HG03558 (cell line): ENCODE measurements around the gene DDX1.
"Not testable (repeated sequence)": the region's sequence is repeated elsewhere in the genome, so short reads cannot be mapped to it uniquely, and the experiment has no call there.

Source experiments
- ATAC-seq: cut with Tn5 transposase; IDR thresholded peaks from one replicate; pipeline ENCODE4 v1.9.1; 2021; ENCODE audit warnings: moderate number of reproducible peaks; ENCODE audit not compliant: unreplicated experiment; ENCODE audit errors: extremely low read depth

DDX1 gene

DNA sequence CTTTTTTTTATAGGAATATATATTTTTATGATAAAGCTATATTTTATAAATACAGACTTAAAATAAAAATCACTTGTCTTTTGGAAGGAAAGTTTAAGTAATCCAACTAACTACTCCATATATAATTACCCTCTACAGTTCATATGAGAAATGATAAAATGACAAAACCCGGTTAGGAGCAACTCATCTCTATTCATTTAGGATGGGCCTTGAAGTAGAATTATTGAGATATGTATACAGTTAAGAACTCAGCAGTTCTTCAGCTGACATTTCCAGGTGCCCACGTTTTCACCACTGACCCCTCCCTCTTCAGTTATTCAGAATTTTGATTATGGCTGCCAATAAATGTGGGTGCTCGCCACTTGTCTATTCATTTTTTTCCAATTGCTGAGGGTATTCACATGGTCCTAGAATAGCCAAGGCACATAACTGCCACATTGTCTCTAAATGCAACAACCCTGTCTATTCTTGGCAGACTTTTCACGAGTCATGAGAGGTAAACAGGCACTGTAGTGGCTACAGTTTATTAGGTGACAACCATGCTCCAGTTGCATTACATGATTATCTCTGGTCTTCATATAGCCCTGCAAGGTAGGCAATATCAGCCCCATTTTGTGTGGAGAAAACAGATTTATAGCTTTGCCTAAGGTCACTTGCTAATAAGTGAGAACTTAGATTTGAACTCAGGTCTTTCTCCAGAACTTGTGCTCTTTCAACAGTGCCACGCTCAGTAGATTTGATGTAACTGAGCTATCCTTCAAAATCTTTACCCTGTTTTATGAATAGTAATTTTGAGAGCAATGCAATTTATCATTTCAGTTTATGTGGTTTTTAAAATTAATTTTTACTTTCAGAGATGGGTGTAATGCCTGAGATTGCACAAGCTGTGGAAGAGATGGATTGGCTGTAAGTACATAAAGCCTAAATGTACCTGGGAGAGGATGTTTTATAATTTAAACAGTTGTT is 2.9 kb downstream of the DDX1 start:
- no peak for ATAC-seq

DNA sequence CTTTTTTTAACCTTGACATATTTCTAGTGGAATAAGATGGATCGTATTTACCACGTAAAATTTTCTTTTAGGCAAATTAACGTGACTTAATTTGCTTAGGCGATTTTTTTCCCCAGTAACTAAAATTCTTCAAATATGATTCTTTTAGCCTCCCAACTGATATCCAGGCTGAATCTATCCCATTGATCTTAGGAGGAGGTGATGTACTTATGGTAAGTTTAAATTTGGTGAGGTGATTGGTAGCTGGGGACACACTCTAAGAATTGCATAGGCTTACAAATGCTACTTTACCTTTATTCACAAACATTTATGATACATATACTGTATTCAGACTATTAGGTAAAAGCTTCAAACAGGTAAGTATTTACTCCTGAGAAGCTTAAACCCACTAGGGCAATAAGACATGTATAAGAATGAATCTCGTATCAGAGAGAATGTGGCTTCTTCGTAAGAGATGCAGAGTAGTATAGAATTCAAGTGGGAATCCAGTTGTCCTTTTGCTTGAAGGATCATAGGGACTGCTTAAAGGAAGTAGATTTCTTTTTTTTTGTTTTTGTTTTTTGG is 3.8 kb downstream of the DDX1 start:
- ATAC-seq, result no peak

- no peak for ATAC-seq
Observed at GRCh38 chr2:15595936-15596335, 4.3 kb downstream of the DDX1 start.

DNA sequence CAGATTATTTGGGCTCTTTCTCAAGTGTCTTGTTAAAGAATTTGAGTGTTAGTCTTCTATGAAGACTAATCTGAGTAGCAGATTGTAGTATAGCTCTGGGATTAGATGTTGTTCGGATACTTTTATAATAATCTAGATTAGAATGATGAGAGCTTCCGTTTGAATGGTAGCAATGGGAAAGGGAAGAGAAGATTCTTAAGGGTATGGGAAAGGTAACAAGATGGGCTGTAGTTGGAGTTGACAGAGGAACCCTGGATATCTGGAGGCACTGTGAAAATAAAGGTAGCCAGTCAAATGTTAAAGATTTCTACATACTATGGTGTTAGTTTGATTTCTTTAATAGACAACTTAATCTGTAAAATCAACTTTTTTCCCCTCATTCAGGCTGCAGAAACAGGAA is 4.7 kb downstream of the DDX1 start:
- no peak for ATAC-seq

- no peak for ATAC-seq
Observed at GRCh38 chr2:15596968-15597367, 5.3 kb downstream of the DDX1 start.

DNA sequence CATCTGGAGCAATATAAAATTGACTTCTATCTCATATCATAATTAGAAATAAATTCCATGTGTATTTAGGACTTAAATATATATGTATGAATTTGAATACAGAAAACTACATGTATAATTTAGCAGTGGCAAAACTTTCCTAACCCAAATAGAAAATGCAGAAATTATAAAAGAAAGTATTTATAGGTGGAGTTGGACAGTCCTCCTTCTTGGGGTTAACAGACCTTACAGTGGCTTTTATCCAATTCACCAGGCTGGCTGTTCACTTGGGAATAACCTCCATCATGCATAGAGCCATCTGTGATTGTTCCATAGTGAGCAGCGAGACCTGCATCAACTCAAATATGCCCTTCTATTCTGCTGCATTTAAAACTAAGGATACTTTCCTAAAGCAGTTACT is 8.3 kb downstream of the DDX1 start:
- ATAC-seq, result no peak

- no peak for ATAC-seq
Observed at GRCh38 chr2:15601681-15602080, 10.0 kb downstream of the DDX1 start.

DNA sequence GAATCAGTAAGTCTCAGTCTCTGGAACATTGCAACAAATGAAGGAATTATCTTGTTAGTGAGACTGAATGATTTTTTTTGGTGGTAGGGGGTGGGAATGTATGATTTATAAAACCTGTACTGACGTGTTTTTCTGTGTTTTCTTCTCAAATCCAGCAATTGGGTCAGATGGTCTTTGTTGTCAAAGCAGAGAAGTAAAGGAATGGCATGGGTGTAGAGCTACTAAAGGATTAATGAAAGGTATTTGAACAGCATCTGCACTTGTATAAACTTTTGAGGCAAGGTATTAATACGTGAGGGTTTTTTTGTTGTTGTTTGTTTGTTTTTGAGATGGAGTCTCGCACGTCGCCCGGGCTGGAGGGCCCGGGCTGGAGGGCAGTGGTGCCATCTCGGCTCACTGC is 10.7 kb downstream of the DDX1 start:
- no peak for ATAC-seq

DNA sequence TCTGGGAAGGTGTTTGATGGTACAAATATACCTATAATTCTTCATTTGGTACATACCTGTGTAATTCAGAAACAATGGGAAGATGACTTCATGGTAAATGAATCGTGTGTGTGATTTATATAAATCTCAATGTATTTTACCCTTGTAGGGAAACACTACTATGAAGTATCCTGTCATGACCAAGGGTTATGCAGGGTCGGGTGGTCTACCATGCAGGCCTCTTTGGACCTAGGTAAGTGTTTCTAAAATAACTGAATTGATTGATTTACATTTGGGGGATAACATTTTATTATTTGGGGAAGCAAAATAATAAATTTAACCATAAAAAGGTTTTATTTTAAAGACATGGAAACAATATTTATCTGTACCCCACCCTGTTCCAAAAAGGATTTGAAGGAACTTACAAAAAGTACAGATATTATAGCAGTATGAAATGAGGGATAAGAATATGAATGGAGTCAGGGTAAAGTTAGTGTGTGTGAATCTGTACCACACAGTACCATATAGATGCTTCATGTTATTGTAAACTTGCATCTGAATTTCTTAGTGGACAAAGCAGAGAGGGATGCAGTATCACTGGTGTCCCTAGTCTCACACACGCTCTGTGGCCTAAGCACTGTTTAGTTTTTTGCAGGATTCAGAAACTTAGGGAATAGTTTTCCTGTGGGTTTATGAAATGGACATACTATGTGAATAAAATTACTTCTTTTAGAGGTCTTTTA is 11.5 kb downstream of the DDX1 start:
- no peak for ATAC-seq

DNA sequence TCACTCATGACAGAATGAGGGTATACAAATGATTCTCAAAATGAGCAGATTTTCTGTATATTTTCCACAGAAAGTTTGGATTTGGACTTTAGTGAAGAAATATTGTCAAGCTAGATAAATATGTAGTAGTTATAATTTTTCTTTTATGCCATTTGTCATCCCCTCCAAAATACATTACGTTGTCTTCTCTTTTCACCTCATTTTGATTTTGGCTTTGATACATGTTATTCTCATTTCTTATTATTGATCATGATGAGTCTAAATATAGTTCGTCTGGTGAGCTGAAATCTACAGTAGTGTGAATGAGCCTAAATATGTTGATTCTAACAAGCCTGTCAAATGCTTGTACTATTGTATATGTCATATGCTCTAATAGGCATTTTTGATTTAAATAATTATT is 12.3 kb downstream of the DDX1 start:
- no peak for ATAC-seq

GRCh38 chr2:15605721-15606120 is 14.1 kb downstream of the DDX1 start:
- ATAC-seq, result no peak

GRCh38 chr2:15606481-15607441 is 15.1 kb downstream of the DDX1 start:
- ATAC-seq, result no peak

DNA sequence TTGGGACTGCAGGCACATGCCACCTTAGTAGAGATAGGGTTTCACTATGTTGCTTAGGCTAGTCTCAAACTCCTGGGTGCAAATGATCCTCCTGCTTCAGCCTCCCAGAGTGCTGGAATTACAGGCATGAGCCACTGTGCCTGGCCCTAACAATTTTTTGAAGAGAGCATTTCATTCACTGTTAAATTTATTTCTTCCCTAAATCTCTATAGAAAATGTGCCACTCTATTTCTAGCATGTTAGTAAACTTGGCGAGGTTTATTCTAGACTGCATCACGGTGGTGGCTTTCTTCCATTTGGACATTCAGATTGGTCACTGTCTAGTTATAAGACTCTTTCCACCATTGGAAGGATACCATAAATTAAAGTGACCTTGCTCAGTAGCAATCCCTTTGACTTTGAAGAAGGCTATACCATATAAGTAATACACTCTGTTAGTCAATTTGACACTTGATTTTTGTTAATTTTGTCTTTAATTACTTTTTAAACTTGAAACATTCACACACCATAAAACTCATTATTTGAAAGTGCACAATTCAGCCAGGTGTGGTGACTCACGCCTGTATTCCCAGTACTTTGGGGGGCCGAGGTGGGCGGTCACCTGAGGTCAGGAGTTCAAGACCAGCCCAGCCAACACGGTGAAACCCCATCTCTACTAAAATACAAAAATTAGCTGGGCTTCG is 16.2 kb downstream of the DDX1 start:
- no peak for ATAC-seq

DNA sequence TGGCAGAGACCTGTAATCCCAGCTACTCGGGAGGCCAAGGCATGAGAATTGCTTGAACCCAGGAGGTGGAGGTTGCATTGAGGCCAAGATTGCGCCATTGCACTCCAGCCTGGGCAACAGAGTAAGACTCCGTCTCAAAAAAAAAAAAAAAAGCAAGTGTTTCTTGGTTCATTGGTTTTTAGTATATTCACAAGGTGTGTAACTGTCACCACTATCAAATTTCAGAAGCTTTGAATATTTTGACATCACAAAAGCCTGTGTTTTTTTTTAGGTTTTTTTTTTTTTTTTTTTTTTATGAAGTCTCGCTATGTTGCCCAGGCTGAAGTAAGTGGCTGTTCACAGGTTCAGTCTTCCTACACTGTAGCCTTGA is 16.7 kb downstream of the DDX1 start:
- no peak for ATAC-seq

- no peak for ATAC-seq
Observed at GRCh38 chr2:15609341-15610042, 17.8 kb downstream of the DDX1 start.

- no peak for ATAC-seq
Observed at GRCh38 chr2:15610430-15610952, 18.8 kb downstream of the DDX1 start.

- ATAC-seq, result not testable (repeated sequence)
Observed at GRCh38 chr2:15612101-15612500, 20.4 kb downstream of the DDX1 start.

DNA sequence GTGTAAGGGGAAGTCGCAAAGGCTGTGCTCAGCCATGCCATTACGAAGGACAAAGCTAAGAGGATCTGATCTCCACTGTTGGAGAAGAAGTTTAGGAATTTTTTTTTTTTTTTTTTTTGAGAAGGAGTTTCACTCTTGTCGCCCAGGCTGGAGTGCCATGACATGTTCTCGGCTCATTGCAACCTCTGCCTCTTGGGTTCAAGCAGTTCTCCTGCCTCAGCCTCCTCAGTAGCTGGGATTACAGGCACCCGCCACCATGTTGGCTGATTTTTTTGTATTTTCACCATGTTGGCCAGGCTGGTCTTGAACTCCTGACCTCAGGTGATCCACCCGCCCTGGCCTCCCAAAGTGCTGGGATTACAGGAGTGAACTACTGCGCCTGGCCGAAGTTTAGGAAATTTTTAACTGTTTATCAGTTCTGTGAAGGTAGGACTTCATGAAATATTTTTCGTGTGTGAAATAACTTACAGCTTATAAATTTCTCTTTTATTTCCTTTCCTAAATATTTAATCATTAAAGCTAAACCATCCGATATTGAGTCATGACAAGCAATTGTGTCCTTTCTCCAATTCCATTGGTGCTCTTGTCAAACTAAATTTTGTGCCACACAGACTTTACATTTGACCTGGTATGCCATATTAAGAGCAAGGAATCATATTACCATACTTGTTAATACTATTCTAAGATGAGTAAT is 22.2 kb downstream of the DDX1 start:
- ATAC-seq, result no peak
